HFF-Myc (cell line): ENCODE results near the gene AMBN.

Source experiments
- DNase-seq: peaks from one replicate; pipeline ENCODE4 v3.0.0-alpha.2; 2011; ENCODE audit warnings: low read depth; ENCODE audit errors: extremely low read depth
- H3K4me3 ChIP-seq: replicated peaks from 2 replicates; pipeline ENCODE4 v1.5.1; 2011; ENCODE audit warnings: low read depth, mild to moderate bottlenecking, control low read depth, low read length
- TF ChIP-seq, protein P1 (sequence below): IDR thresholded peaks from 2 replicates; pipeline ENCODE4 v1.5.1; 2012; ENCODE audit warnings: mild to moderate bottlenecking, low read depth, low read length, control low read depth; ENCODE audit errors: missing control alignments

The AMBN gene

DNA sequence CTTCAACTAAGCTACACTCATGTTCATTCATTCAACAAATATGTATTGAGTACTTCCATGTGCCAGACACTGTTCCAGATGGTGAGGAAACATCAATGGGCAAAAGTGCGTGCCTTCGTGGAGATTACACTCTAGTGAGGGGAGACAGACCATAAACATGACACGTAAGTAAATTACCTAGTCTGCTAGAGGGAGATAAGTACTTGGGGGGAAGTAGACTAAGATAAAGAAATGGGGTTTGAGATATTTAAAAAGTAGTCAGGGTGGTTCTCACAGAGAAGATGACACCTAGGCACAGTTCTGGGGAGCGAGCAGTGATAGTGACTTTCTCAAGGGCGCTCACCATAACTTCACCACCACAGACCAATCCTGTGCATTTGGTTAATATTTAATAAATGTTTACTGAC is 62.6 kb downstream of the AMBN start:
- DNase-seq = no peak
- TF ChIP-seq, protein P1, sequence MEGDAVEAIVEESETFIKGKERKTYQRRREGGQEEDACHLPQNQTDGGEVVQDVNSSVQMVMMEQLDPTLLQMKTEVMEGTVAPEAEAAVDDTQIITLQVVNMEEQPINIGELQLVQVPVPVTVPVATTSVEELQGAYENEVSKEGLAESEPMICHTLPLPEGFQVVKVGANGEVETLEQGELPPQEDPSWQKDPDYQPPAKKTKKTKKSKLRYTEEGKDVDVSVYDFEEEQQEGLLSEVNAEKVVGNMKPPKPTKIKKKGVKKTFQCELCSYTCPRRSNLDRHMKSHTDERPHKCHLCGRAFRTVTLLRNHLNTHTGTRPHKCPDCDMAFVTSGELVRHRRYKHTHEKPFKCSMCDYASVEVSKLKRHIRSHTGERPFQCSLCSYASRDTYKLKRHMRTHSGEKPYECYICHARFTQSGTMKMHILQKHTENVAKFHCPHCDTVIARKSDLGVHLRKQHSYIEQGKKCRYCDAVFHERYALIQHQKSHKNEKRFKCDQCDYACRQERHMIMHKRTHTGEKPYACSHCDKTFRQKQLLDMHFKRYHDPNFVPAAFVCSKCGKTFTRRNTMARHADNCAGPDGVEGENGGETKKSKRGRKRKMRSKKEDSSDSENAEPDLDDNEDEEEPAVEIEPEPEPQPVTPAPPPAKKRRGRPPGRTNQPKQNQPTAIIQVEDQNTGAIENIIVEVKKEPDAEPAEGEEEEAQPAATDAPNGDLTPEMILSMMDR = no peak
- no peak overlapping the region for H3K4me3 ChIP-seq
